CD4-positive, alpha-beta T cell (primary cell): Measurements from ENCODE around the gene GPR101. TPM values are rescaled to one million over a fixed set of nuclear protein-coding genes. Genes with fewer than 3 reads are reported as not detected.

Source experiments
- total RNA-seq, 174 experiments: library from RNA in 2 of 174; stranded (reverse) in 2 of 174; gene quantifications; one replicate each; pipeline ENCODE4 v1.2.3 and lab custom pipeline; 2021 to 2026

The GPR101 gene
- total RNA-seq, 2 experiments from 2014 or later: 0.17 to 0.22 TPM

Other genes starting within 250 kb of the GPR101 start
- gene RBMX, start 153.3 kb downstream of the GPR101 start, total RNA-seq: 100 to 1,000 TPM; 310 to 317 TPM